Endodermal cell (in vitro differentiated cells): ENCODE measurements around the gene MYL7. TPM values are rescaled to one million over a fixed set of nuclear protein-coding genes. Genes with fewer than 3 reads are reported as not detected.
A peak's percentile ranks its signal among the peaks of the same experiment; 100 is the strongest.

ENCODE experiments used
- DNase-seq: peaks from one replicate; pipeline ENCODE4 v3.0.0-alpha.2; 2017
- H3K27ac ChIP-seq: 2 replicates; pipeline ENCODE4 v1.5.1; 2013; ENCODE audit warnings: mild to moderate bottlenecking, low read depth, low read length, moderate library complexity
- H3K27me3 ChIP-seq: 2 replicates; pipeline ENCODE4 v1.6.1; 2013; ENCODE audit warnings: mild to moderate bottlenecking, low read length, moderate library complexity; ENCODE audit not compliant: insufficient read depth, control insufficient read depth, poor library complexity, severe bottlenecking
- H3K36me3 ChIP-seq: 2 replicates; pipeline ENCODE4 v1.7.0; 2013; ENCODE audit warnings: mild to moderate bottlenecking, low read length, moderate library complexity; ENCODE audit not compliant: control insufficient read depth, insufficient read depth
- H3K4me1 ChIP-seq: one replicate; pipeline ENCODE4 v1.7.0; 2013; ENCODE audit warnings: low read length; ENCODE audit not compliant: control insufficient read depth, insufficient read depth
- H3K4me3 ChIP-seq: 2 replicates; pipeline ENCODE4 v1.5.1; 2013; ENCODE audit warnings: mild to moderate bottlenecking, low read length, moderate library complexity
- H3K9ac ChIP-seq: 2 replicates; pipeline ENCODE4 v1.6.1; 2013; ENCODE audit warnings: mild to moderate bottlenecking, low read length, moderate library complexity; ENCODE audit not compliant: poor library complexity, severe bottlenecking; ENCODE audit errors: extremely low read depth
- H3K9me3 ChIP-seq: 2 replicates; pipeline ENCODE4 v1.6.1; 2013; ENCODE audit warnings: mild to moderate bottlenecking, low read length, moderate library complexity; ENCODE audit not compliant: control insufficient read depth
- H3K27ac Mint-ChIP-seq: 2 replicates; pipeline ENCODE4 v1.8.0; 2020; ENCODE audit warnings: mixed read lengths
- H3K27me3 Mint-ChIP-seq: 2 replicates; pipeline ENCODE4 v1.8.0; 2021; ENCODE audit warnings: mild to moderate bottlenecking, mixed read lengths; ENCODE audit not compliant: insufficient read depth
- H3K36me3 Mint-ChIP-seq: 2 replicates; pipeline ENCODE4 v1.8.0; 2020; ENCODE audit warnings: low read depth, mixed read lengths
- H3K4me1 Mint-ChIP-seq: 2 replicates; pipeline ENCODE4 v1.8.0; 2020; ENCODE audit warnings: mixed read lengths
- H3K4me3 Mint-ChIP-seq: 2 replicates; pipeline ENCODE4 v1.8.0; 2020; ENCODE audit warnings: mild to moderate bottlenecking, moderate library complexity, mixed read lengths
- H3K9me3 Mint-ChIP-seq: 2 replicates; pipeline ENCODE4 v1.8.0; 2020; ENCODE audit warnings: mild to moderate bottlenecking, mixed read lengths
- CTCF ChIP-seq: fragments of 200-600 bp; sonication (generic); conservative IDR thresholded peaks from 2 replicates; pipeline ENCODE4 v1.5.0; 2021; ENCODE audit warnings: antibody characterized with exemption, mild to moderate bottlenecking
- WGBS, 2 experiments: methylation state at CpG; one replicate each; pipeline versions ENCODE4 v1.1.5 to v1.1.7; 2013; ENCODE audit warnings: missing lambda C conversion rate in 2 of 2, mixed read lengths in 1 of 2; ENCODE audit not compliant: insufficient coverage in 1 of 2, insufficient read length in 1 of 2; 5-methylcytosine and 5-hydroxymethylcytosine counted together
- total RNA-seq, 2 donors: library from RNA; stranded (reverse); fragmentation: NEBNext Ultra II Directional in 1 of 2; extraction: Animal tissue kit (Norgen Biotek cat#: 25700) in 1 of 2; gene quantifications; 2 replicates in 1 of 2; 3 replicates in 1 of 2; pipeline ENCODE4 v1.2.1, GENCODE V29; 2021

MYL7 gene
- total RNA-seq, 2 donors from 2014 or later, result 115 to 120 TPM

GRCh38 chr7:44155191-44156185 lies 14.4 kb upstream of the MYL7 start:
- WGBS, 2 experiments, result 92 to 94% methylated on average over 8 of the region's 8 CpGs
- H3K27me3 Mint-ChIP-seq, result no peaks in the 10 kb centered on the region

GRCh38 chr7:44154703-44155102 lies 13.6 kb upstream of the MYL7 start:
- no peaks in the 10 kb centered on the region for H3K4me1 ChIP-seq
- WGBS, 2 experiments, result 96 to 97% methylated on average over 3 of the region's 3 CpGs
- no peak overlapping the region for H3K4me3 ChIP-seq
- Mint-ChIP-seq H3K9me3 (no peaks in the 10 kb centered on the region), H3K4me3 (no peak overlapping the region), H3K36me3 (no peaks in the 10 kb centered on the region), H3K27ac (no peak overlapping the region), H3K27me3 (no peaks in the 10 kb centered on the region), H3K4me1 (no peaks in the 10 kb centered on the region)
- no peaks in the 10 kb centered on the region for H3K9me3 ChIP-seq
- H3K9ac ChIP-seq, result no peak overlapping the region
- TF ChIP-seq CTCF, result no peak
- no peaks in the 10 kb centered on the region for H3K36me3 ChIP-seq
- DNase-seq, result peak; percentile 14
- H3K27ac ChIP-seq, result no peak overlapping the region
- H3K27me3 ChIP-seq, result no peaks in the 10 kb centered on the region

More at GRCh38 chr7:44155191-44156185, 14.4 kb upstream of the MYL7 start:
- no peak for TF ChIP-seq CTCF
- Mint-ChIP-seq H3K27ac (no peak overlapping the region), H3K36me3 (no peaks in the 10 kb centered on the region), H3K4me3 (no peak overlapping the region), H3K4me1 (no peaks in the 10 kb centered on the region), H3K9me3 (no peaks in the 10 kb centered on the region)
- Histone ChIP-seq H3K36me3 (no peaks in the 10 kb centered on the region), H3K27me3 (no peaks in the 10 kb centered on the region), H3K4me3 (no peak overlapping the region), H3K9ac (no peak overlapping the region), H3K27ac (no peak overlapping the region), H3K9me3 (no peaks in the 10 kb centered on the region), H3K4me1 (no peaks in the 10 kb centered on the region)
- peak; percentile 29 for DNase-seq

- DNase-seq, result no peak
- Histone ChIP-seq H3K4me3 (no peak overlapping the region), H3K4me1 (no peaks in the 10 kb centered on the region), H3K9ac (no peak overlapping the region), H3K9me3 (no peaks in the 10 kb centered on the region), H3K27me3 (no peaks in the 10 kb centered on the region), H3K36me3 (no peaks in the 10 kb centered on the region), H3K27ac (no peak overlapping the region)
- no peaks in the 10 kb centered on the region for H3K4me1 Mint-ChIP-seq
- no peak for TF ChIP-seq CTCF
- no peak overlapping the region for H3K4me3 Mint-ChIP-seq
- WGBS, 2 experiments, result 92 to 94% methylated on average over 2 to 5 of the region's 5 CpGs
- H3K27ac Mint-ChIP-seq, result no peak overlapping the region
- no peaks in the 10 kb centered on the region for H3K36me3 Mint-ChIP-seq
- no peaks in the 10 kb centered on the region for H3K27me3 Mint-ChIP-seq
- no peaks in the 10 kb centered on the region for H3K9me3 Mint-ChIP-seq
These were observed 12.8 kb upstream of the MYL7 start for GRCh38 chr7:44153948-44154335.
